Measurements from ENCODE around the gene ZNF784.
"Not testable (repeated sequence)": the region's sequence is repeated elsewhere in the genome, so short reads cannot be mapped to it uniquely, and the experiment has no call there.

Gene ZNF784

GRCh38 chr19:55586976-55587668, 37.2 kb downstream of the ZNF784 start:
- DNase-seq = peak; percentile 33 to 95 (median 82)

DNA sequence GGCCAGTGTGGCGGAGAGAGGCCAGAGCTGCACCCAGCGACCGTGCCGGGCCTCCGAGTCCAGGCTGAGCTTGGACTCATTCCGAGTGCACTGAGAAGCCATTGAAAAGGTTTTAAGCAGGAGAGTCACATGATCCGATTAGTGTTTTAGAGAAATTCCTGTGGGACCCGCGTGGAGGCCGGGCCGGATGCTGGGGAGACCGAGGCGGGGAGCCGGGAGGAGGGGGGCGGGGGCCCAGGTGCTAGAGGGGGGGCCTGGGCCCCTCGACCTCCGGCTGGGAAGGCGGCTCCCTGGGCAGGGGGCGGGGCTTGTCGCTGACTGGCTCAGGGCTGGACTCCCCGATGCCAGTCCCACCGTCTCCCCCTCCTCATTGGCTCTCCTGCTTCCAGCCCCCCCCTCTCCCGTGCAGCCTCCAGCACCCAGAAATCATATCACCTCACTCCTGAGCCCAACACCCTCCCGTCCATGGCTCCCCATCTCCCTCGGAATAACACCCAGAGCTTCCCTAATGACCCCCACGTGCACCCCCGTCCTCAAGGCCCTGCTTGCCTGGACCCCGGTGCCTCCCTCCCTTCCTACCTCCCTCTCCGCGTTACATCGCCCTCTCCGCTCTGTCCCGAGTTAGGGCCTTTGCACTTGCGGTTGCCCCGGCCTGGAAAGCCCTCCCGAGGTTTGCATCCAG, 38.6 kb downstream of the ZNF784 start:
- DNase-seq = peak; percentile 6 to 90 (median 66)

GRCh38 chr19:55584871-55585270, 39.5 kb downstream of the ZNF784 start:
- DNase-seq = no peak

DNA sequence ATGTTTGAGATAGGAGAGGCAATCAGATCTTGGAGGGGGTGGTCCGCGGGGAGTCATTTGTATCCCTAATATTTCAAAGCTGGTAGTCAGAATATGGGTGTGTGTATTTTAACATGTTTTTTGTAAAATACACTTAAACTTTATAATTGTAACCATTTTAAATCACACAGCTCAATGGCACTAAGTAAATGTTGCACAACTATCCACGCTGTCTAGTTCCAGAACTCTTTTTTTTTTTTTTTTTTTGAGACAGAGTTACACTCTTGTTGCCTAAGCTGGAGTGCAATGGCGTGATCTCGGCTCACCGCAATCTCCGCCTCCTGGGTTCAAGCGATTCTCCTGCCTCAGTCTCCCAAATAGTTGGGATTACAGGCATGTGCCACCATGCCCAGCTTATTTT, 40.5 kb downstream of the ZNF784 start:
- DNase-seq = not testable (repeated sequence)

DNA sequence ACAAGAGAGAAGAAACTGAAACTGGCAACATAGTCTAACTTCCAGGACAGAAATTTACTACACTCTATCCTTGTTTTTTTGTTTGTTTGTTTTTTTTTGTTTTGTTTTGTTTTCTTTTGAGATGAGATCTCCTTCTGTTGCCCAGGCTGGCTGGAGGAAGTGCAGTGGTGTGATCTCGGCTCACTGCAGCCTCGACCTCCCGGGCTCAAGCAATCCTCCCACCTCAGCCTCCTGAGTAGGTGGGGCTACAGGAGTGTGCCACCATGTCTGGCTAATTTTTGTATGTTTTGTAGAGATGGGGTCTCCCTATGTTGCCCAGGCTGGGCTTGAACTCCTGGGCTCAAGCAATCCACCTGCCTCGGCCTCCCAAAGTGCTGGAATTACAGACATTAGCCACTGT, 42.1 kb downstream of the ZNF784 start:
- DNase-seq = not testable (repeated sequence)

DNA sequence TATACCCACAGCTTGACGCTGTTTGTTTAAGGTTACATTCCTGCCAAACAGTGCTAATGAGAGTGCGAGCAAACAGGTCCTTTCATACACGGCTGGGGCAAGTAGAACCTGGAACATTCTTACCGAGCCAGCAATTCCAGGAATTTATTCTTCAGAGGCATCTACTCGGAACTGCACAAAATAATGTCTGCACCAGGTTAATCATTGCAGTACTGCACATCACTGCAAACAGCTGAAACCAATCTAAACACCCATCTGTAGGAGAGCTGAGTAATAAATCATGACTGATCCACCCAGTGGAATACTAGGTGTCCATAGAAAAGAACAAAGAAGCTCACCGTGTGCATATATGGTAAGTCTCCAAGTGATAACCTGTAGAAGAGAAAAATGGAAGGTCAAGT, 42.5 kb downstream of the ZNF784 start:
- no peak for DNase-seq

GRCh38 chr19:55581145-55581822, 43.1 kb downstream of the ZNF784 start:
- peak in 2 of 56 donors; percentile 8 to 39 for DNase-seq

DNA sequence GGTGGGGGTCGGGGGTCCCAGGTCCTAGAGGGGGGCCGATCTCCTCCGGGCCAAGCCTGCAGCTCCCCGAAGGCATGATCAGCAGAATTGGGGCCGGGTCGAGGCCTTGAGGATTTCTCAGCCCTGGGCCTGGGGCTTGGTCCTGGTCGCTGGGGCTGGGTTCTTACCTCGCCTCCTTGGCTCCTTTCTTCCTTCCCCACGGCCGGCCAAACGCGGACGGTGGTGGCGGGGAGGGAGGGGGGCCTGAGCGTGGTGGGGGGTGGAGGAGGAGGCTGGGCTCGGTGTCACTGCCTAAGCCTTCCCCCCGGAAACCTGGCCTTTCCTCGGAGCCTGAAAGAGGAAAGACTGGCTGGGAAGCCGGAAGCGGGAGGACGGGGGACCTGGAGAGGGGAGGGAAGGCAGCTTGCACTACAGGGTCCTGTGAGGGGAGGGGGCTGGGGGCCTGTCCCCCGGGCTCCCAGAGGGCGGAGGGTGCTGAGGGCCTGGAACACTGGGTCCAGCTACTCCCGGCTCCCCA, 43.7 kb downstream of the ZNF784 start, which contains the start of gene ZNF579:
ZNF579 (minus strand) TSS at position 221 of the 517 bp plus-strand sequence. CDS start 1,209 bp downstream, outside the sequence.
- DNase-seq = peak; percentile 26 to 93 (median 82)

- peak in 9 of 56 donors; percentile 29 to 46 (median 33) for DNase-seq
Measured at GRCh38 chr19:55579766-55580621, 44.4 kb downstream of the ZNF784 start.

- no peak for DNase-seq
Measured at GRCh38 chr19:55578761-55579747, 45.3 kb downstream of the ZNF784 start.

DNA sequence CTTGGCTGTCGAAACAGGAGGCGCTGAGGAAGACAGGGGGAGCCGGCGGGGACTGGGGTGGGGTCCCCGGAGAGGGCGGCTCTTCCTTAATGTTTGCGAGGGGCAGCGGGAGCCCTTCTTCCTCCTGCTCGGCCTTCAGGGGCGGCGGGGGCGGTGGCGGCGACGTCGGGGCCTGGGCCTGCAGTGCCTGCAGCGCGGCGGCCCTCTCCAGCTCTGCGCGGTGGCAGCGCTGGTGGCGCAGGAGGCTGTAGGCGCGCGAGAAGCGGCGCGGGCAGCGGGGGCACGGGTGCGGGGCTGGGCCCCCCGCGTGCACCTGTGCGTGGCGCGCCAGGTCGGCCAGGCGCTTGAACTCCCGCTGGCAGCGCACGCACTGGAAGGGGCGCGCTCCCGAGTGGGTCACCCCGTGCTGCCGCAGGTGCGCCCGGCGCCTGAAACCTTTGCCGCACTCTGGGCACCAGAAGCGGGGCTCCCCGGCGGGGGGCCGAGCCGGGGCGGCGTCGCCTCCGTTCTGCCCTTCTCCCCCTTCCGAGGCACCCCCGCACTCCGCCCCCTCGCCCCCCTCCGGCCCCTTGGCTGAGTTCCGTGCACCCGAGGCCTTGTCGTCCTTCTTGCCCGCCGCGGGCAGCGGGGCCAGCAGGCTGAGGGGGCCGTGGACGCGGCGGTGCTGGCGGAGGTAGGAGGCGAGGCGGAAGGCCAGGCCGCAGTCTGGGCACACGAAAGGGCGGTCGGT, 46.2 kb downstream of the ZNF784 start:
- DNase-seq = no peak

GRCh38 chr19:55576746-55577145, 47.6 kb downstream of the ZNF784 start:
- DNase-seq = no peak

- DNase-seq = not testable (repeated sequence)
Measured at GRCh38 chr19:55573929-55574328, 50.4 kb downstream of the ZNF784 start.
